Measurements from ENCODE around the gene SMAD7.

SMAD7 gene

DNA sequence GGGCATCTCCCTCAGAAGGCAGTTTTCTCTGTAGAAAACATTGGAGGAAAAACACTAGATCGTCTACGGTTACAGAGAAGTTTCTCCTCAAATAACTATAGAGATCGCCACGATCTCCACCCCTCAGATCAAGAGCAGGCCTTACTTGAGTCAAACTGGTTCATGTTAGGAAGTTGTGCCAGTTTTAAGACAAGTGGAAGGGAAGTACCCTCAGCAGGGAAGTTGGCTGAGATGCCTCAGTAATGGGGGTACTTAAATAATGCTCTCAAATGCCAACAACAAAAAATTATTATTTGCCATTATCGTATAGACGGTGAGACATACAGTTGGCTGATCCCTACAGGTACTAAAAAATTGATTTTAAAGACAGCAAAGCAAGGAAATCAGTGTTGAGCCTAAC, 8.2 kb upstream of the SMAD7 start:
- Mint-ChIP-seq H3K9me3 (no peaks in the 10 kb centered on the region), H3K36me3 (ENCODE audit: low read depth) (no peaks in the 10 kb centered on the region), H3K4me1 (ENCODE audit: low read depth) (peaks cover 20% of the 10 kb centered on the region), H3K4me3 (no peak overlapping the region), H3K27me3 (no peaks in the 10 kb centered on the region), H3K27ac (no peak overlapping the region)
- no peak for DNase-seq

DNA sequence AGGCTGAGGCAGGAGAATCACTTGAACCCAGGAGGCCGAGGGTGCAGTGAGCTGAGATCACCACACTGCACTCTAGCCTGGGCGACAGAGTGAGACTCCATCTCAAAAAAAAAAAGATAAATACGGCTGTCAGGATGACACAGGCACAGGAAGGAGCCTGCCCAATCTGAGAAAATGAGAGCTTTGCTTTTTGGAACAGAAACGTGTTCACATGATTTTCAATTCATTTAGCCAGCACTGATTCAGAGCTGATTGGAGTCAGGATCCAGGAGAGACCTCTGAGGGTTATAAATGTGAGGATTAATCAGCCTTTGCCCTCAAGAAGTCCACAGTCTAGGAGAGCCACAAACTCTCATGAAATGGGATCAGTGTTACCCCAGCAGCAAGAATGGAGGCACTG, 6.9 kb upstream of the SMAD7 start:
- no peak overlapping the region for H3K27ac Mint-ChIP-seq
- H3K9me3 Mint-ChIP-seq: no peaks in the 10 kb centered on the region
- no peaks in the 10 kb centered on the region for H3K36me3 Mint-ChIP-seq (ENCODE audit: low read depth)
- peaks cover 16% of the 10 kb centered on the region for H3K4me1 Mint-ChIP-seq (ENCODE audit: low read depth)
- H3K4me3 Mint-ChIP-seq: no peak overlapping the region
- H3K27me3 Mint-ChIP-seq: no peaks in the 10 kb centered on the region
- no peak for DNase-seq

DNA sequence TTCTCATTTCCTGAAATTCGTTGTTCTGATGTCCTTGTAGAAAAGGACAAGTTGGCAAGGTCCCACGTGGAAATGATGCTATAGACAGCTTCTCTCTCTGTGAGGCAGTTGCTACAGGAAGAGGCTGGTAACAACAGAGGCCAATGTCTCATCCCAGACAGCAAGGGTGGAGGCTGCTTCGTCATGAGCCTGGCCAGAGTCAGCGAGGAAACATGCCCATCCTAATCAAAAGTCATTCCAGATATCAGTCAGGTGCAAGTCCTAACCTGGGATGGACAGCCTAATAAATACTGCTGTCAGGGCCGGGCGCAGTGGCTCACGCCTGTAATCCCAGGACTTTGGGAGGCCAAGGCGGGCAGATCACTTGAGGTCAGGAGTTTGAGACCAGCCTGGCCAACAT, 6.4 kb upstream of the SMAD7 start:
- no peaks in the 10 kb centered on the region for H3K27me3 Mint-ChIP-seq
- H3K36me3 Mint-ChIP-seq (ENCODE audit: low read depth): no peaks in the 10 kb centered on the region
- DNase-seq: no peak
- H3K27ac Mint-ChIP-seq: no peak overlapping the region
- H3K9me3 Mint-ChIP-seq: no peaks in the 10 kb centered on the region
- H3K4me3 Mint-ChIP-seq: no peak overlapping the region
- H3K4me1 Mint-ChIP-seq (ENCODE audit: low read depth): peaks cover 19% of the 10 kb centered on the region

DNA sequence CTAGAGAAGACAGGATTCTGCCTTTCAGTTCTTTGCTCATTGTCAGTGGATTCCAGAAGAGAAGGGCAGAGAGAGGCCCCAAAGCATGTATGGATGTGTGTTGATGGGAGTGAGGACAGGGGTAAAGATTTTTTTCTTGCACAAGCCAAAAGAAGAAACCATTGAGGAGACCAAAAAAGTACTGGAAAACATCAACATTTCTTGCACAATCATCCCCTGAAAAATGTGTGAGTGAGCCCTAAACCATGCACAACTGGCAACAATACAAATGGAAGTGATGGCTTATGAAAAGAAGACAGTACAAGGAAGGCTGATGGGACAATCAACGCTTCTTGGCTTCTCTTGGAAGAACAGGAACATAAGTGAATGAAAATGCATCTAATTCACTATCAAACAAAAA, 5.6 kb upstream of the SMAD7 start:
- H3K27ac Mint-ChIP-seq: no peak overlapping the region
- no peak overlapping the region for H3K4me3 Mint-ChIP-seq
- no peaks in the 10 kb centered on the region for H3K27me3 Mint-ChIP-seq
- DNase-seq: no peak
- peaks cover 21% of the 10 kb centered on the region for H3K4me1 Mint-ChIP-seq (ENCODE audit: low read depth)
- H3K36me3 Mint-ChIP-seq (ENCODE audit: low read depth): no peaks in the 10 kb centered on the region
- no peaks in the 10 kb centered on the region for H3K9me3 Mint-ChIP-seq

DNA sequence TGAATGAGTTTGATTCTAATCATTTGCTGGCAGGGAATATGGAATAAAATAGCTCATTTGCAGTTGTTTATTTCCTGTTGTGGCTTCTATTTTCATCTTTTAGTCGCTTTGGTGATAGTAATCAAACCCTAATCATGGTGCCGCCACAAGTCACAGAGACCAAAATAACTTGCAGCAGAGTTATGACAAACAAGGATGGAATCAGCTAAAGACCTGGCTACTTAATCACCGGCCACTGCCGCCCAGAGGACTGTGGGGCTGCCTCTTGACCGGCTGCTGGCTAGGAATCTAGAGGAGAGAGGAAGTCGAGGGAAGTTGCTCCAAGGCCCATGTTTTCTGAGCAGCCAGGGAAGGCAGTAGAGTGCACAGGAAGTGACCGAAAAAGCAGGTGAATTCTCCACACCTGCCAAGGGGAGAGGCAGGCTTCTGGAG, 5.1 kb upstream of the SMAD7 start:
- no peak for DNase-seq
- no peak overlapping the region for H3K4me3 Mint-ChIP-seq
- H3K27me3 Mint-ChIP-seq: no peaks in the 10 kb centered on the region
- no peak overlapping the region for H3K27ac Mint-ChIP-seq
- no peaks in the 10 kb centered on the region for H3K36me3 Mint-ChIP-seq (ENCODE audit: low read depth)
- H3K9me3 Mint-ChIP-seq: no peaks in the 10 kb centered on the region
- H3K4me1 Mint-ChIP-seq (ENCODE audit: low read depth): peaks cover 22% of the 10 kb centered on the region

DNA sequence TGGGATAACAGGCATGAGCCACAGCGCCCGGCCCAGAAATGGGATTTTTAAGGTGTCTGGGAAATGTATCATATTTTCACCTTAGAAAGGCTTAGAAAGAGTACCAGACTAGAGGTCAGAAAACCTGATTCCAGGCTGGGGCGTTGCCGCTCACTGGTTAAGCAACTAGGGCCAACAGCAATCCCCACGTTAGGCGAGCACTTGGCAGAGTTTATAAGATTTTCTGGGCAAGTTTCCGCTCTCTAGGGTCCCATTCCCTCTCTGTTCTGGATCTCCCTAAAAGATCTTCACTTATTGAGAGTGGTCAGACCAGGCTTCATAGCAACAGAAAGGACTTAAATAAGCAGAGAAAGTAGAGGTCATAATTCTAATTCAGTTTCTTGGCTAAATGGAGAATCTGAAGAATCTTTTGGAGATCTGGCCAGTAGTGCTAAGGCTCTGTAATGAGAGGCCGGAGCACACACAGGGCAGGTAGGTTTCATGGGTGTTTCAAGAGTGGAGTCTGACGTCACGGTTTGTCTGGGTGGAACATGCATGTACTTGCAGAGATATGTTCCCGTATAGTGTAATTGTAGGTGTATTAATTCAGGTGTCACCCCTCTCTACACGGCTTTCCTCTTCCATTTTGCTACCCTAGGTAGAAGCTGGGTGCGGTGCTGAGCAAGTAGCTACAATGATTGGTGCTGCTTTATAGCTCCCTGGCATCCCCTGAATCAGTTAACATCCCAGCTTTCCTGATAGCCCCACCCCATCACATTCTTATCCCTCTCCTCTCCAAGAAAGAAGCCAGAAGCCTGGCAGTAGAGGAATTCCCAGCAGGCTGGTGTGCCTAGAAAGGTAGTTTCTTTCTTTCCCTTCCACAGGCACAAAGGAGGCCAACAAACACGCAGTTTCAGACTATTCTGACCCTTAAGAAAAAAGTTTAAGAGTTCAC, 4.4 kb upstream of the SMAD7 start:
- Mint-ChIP-seq H3K4me3 (no peak overlapping the region), H3K4me1 (ENCODE audit: low read depth) (peaks cover 22% of the 10 kb centered on the region), H3K9me3 (no peaks in the 10 kb centered on the region), H3K27ac (no peak overlapping the region), H3K27me3 (no peaks in the 10 kb centered on the region), H3K36me3 (ENCODE audit: low read depth) (no peaks in the 10 kb centered on the region)
- no peak for DNase-seq

DNA sequence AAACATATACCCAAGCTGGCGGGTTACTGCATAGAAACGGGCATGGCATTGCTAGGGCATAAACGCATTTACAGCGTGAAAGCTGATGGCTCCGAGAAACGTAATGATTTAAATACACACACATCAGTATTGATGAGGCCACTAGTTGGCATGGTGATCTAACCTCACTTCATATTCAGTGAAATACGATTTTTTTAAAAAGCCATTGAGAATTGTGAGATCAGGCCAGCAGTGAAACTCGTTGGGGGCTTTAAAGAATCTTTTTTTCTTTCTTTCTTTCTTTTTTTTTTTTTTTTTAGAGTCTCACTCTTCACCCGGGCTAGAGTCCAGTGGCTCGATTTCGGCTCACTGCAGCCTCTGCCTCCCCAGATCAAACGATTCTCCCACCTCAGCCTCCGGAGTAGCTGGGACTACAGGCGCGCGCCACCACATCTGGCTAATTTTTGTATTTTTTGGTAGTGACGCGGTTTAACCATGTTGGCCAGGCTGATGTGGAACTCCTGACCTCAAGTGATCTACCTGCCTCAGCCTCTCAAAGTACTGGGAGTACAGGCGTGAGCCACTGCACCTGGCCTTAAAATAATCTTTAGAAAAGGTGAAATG, 2.4 kb upstream of the SMAD7 start:
- Mint-ChIP-seq H3K4me3 (peak overlapping the region; percentile 82), H3K4me1 (ENCODE audit: low read depth) (peaks cover 32% of the 10 kb centered on the region), H3K36me3 (ENCODE audit: low read depth) (peaks cover 11% of the 10 kb centered on the region), H3K9me3 (no peaks in the 10 kb centered on the region), H3K27me3 (no peaks in the 10 kb centered on the region), H3K27ac (no peak overlapping the region)
- no peak for DNase-seq

DNA sequence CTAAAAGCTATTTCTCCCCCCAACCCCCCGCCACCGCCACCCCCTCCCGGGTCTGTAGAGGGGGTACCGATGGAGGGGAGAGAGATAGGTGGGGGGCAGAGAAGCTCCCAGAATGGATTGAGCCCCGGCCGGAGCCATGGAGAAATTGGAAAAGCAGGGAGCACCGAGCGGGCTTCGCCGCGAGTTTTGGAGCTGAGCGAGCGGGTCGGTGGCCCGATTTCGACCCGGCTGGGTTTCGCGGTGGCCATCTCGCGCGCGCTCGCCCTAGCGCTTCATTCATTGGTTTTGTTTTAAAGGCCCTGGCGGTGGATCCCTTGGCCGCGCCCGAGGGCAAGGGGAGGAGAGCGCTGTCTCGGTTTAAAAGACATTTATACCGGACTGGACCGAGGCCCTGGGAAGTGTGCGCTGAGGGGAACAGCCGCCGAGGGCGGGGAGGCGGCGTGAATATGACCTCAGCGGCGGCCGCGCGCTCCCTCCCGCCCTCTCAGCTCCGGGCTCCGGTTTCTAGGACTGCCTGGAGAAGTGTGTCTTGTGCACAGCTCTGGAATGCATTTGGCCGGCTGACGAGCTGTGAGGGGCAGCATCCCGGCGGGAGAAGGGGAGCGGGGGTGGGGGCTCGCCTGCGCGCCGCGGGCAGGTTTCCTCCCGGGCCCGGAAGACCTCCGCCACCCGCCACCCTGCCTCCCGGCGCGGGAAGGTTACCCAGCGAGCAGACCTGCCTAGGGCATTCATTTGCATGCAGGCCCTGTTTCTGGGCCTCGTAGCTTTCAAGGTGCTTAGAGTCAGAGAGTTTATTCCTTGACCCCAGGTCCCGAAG, 1.7 kb upstream of the SMAD7 start:
- H3K9me3 Mint-ChIP-seq: no peaks in the 10 kb centered on the region
- H3K27me3 Mint-ChIP-seq: no peaks in the 10 kb centered on the region
- H3K36me3 Mint-ChIP-seq (ENCODE audit: low read depth): peaks cover 17% of the 10 kb centered on the region
- peak overlapping the region; percentile 82 for H3K4me3 Mint-ChIP-seq
- peak overlapping the region; percentile 91 for H3K27ac Mint-ChIP-seq
- H3K4me1 Mint-ChIP-seq (ENCODE audit: low read depth): peaks cover 39% of the 10 kb centered on the region
- DNase-seq: peak; percentile 75

DNA sequence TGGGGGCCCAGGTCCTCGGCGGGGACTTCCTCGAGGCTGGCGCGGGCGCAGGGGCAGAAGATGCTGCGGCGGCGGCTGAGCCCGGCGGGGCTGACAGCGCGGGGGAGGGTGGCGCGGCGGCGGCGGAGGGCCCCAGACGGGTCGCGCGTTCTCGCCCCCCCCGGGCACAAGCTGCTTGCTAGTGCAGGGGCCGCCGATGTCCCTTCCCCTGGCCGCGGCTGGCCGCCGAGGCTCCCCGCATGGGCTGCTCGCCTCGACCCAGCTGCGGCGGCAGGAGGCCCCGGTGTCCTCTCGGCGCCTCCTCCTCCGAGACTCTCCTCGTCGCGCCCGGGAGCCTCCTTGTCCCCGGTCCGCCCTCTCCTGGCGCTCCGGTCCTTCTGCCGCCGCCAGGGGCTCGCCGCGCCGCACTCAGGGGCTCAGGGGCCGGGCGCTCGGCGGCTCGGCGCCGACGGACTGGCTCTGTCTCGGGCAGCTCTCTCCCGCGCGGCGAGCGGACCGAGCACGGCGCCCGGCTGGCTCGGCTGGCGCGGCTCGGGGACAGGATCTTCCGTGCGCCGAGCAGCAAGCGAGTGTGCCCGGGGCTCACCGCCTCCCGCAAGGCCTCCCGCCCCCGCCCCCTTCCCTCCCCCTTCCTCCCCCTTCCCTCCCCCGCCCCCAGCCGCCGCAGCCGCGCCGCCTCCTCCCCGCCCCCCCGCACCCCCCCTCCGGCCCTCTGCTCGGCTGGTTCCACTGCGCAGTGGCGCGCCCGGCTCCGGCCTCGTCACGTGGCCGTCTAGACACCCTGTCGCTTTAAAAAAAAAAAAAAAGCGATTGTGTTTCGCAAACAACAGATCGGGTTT, 902 bp upstream of the SMAD7 start:
- peaks cover 48% of the 10 kb centered on the region for H3K4me1 Mint-ChIP-seq (ENCODE audit: low read depth)
- H3K4me3 Mint-ChIP-seq: peak overlapping the region; percentile 84
- H3K27ac Mint-ChIP-seq: peak overlapping the region; percentile 91
- no peaks in the 10 kb centered on the region for H3K27me3 Mint-ChIP-seq
- peaks cover 24% of the 10 kb centered on the region for H3K36me3 Mint-ChIP-seq (ENCODE audit: low read depth)
- no peaks in the 10 kb centered on the region for H3K9me3 Mint-ChIP-seq
- peak; percentile 83 for DNase-seq

DNA sequence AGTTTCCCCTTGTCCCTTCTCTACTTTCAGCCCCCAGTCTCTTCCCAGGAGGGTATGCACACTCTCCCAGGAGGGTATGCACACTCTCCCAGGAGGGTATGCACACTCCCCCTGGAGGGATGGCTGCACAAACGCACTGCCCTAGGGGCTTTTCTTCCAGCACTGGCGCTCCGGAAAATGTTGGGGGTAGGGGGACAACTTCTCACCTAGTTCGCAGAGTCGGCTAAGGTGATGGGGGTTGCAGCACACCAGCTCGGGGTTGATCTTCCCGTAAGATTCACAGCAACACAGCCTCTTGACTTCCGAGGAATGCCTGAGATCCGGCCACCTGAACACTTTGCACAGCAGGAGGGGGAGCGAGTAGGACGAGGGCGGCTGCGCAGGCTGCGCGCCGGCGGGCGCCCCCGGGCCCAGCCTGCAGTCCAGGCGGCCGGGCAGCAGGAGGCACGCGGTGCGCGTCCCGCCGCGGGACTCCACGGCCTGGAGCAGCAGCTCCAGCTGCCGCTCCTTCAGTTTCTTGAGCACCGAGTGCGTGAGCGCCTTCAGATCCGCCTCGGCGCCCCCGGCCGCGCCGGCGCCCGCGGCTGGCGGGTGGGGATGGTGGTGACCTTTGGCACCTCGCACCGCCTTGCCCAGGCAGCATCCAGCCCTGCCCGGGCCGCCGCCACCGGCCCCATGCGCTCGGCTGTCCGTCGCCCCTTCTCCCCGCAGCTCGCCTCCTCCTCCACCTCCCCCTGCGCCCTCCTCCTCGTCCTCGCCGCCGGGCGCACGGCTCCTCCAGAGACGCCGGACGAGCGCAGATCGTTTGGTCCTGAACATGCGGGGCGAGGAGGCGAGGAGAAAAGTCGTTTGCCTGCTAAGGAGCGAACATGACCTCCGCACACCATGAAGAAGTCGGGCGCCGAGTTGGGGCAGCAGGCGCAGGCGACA, 894 bp downstream of the SMAD7 start:
- H3K4me3 Mint-ChIP-seq: peak overlapping the region; percentile 90
- peaks cover 54% of the 10 kb centered on the region for H3K4me1 Mint-ChIP-seq (ENCODE audit: low read depth)
- H3K9me3 Mint-ChIP-seq: no peaks in the 10 kb centered on the region
- H3K36me3 Mint-ChIP-seq (ENCODE audit: low read depth): peaks cover 40% of the 10 kb centered on the region
- peak overlapping the region; percentile 73 for H3K27ac Mint-ChIP-seq
- no peaks in the 10 kb centered on the region for H3K27me3 Mint-ChIP-seq
- peak; percentile 60 for DNase-seq

DNA sequence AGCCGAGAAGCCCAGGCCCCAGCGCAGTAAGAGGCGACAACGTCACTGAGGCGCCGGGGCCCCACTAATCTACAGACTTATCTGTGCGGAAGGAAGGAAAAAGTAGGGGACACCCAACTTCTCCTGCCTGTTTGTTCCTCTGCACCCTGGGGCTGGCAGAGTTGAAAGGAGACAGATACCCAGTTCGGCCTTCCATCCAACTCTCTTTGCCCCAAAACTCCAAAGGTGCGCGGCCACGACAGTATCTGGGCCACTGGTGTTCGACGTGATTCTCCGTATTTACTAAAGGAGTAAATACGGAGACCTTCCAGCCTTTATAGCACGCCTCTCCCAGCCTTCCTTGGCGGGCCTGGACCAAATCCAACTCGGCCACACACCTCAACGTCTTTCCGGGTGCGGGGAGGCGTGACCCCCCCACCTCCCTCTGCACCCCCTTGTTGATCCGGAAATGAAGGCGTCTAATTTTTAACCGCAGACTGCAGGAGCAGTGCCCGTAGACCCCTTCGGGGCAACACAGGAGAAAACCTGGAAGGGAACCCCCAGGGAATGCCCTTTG, 1.6 kb downstream of the SMAD7 start:
- Mint-ChIP-seq H3K9me3 (no peaks in the 10 kb centered on the region), H3K27ac (peak overlapping the region; percentile 74), H3K4me3 (peak overlapping the region; percentile 90), H3K4me1 (ENCODE audit: low read depth) (peaks cover 59% of the 10 kb centered on the region), H3K27me3 (no peaks in the 10 kb centered on the region), H3K36me3 (ENCODE audit: low read depth) (peaks cover 46% of the 10 kb centered on the region)
- DNase-seq: peak; percentile 54

DNA sequence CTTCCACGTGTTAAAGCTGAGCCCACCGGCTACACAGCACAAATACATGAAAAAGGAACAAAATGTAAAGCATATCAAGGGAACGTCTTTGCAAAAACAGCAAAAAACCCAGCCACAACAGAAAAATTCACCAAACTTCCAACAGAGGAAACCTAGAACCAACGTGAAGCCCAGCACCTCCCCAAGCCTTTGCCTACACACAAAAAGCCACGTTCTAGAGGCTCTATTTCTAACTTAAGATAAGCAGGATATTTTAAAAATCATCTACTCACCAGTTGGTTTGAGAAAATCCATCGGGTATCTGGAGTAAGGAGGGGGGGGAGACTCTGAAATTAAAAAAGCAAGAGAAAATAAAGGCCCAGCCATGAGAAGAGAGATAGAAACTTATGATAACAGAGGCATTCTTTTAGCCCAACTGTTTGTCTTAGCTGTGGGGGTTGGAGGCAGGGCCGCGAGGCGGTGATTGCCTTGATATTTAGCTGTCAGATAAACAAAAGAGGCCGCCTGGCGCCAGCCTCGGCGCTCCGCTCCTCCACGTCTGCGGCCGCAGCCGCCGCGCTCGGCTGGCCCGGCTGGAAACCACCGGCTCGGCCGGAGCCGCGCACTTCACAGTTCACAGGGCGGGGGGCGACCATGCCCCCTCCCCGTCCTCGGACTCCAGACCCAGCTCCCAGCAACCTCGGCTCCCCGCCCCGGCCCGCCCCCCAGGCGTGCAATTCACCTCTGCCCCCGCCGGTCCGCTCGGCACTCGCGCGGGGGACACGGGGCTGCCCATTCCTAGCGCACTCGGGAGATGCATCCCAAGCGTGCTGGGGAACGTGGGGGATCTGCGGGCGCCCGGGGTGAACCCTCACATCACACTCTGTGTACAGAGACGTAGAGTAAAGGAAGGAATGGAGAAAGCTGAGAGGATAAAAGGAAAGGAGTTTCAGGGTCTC, 2.4 kb downstream of the SMAD7 start:
- Mint-ChIP-seq H3K9me3 (no peaks in the 10 kb centered on the region), H3K36me3 (ENCODE audit: low read depth) (peaks cover 50% of the 10 kb centered on the region), H3K4me3 (peak overlapping the region; percentile 90), H3K27ac (peak overlapping the region; percentile 74), H3K27me3 (no peaks in the 10 kb centered on the region), H3K4me1 (ENCODE audit: low read depth) (peaks cover 66% of the 10 kb centered on the region)
- peak; percentile 59 for DNase-seq
